GM10266 (cell line): ENCODE data around the gene CST3.

Experiments
- DNase-seq: peaks from one replicate; pipeline ENCODE4 v3.0.0; 2012; ENCODE audit errors: extremely low spot score
- CTCF ChIP-seq: IDR thresholded peaks from 2 replicates; pipeline ENCODE4 v1.5.1; 2012; ENCODE audit warnings: mild to moderate bottlenecking, low read depth; ENCODE audit not compliant: control insufficient read depth, insufficient read depth; ENCODE audit errors: missing control alignments

Gene CST3

GRCh38 chr20:23605867-23606651, 31.7 kb downstream of the CST3 start, which contains the start of gene CST9:
Gene CST9, minus strand, starts transcription at chr20:23605917. Its CDS starts 53 bp downstream, at chr20:23605864.
- no peak for TF ChIP-seq CTCF
- DNase-seq, result no peak

GRCh38 chr20:23604306-23604705, 33.4 kb downstream of the CST3 start:
- TF ChIP-seq CTCF, result no peak
- no peak for DNase-seq

- DNase-seq, result no peak
- no peak for TF ChIP-seq CTCF
Observed at GRCh38 chr20:23603321-23603720, 34.4 kb downstream of the CST3 start.

GRCh38 chr20:23602699-23603098, 35.1 kb downstream of the CST3 start:
- no peak for DNase-seq
- no peak for TF ChIP-seq CTCF

GRCh38 chr20:23602241-23602640, 35.5 kb downstream of the CST3 start:
- no peak for DNase-seq
- TF ChIP-seq CTCF, result no peak

GRCh38 chr20:23601715-23602114, 36.0 kb downstream of the CST3 start:
- no peak for TF ChIP-seq CTCF

GRCh38 chr20:23598481-23598880, 39.3 kb downstream of the CST3 start:
- TF ChIP-seq CTCF, result no peak
- DNase-seq, result no peak

More at GRCh38 chr20:23601715-23602114, 36.0 kb downstream of the CST3 start:
- no peak for DNase-seq
